HL-60 (cell line): Measurements from ENCODE around the gene KLHL40.

ENCODE experiments used
- GABPA ChIP-seq: IDR thresholded peaks from 2 replicates; pipeline ENCODE4 v1.6.1; 2012; ENCODE audit warnings: low read depth
- POLR2AphosphoS5 ChIP-seq: IDR thresholded peaks from 2 replicates; pipeline ENCODE4 v1.6.1; 2012; ENCODE audit warnings: low read depth
- TF ChIP-seq, protein P1 (sequence below): IDR thresholded peaks from one replicate; pipeline ENCODE4 v1.5.1; 2011; ENCODE audit warnings: low read length, control low read depth, inconsistent platforms; ENCODE audit not compliant: insufficient read depth
- TF ChIP-seq, protein P2 (sequence below): IDR thresholded peaks from 2 replicates; pipeline ENCODE4 v1.6.1; 2012; ENCODE audit warnings: low read depth; ENCODE audit not compliant: insufficient replicate concordance

DNA sequence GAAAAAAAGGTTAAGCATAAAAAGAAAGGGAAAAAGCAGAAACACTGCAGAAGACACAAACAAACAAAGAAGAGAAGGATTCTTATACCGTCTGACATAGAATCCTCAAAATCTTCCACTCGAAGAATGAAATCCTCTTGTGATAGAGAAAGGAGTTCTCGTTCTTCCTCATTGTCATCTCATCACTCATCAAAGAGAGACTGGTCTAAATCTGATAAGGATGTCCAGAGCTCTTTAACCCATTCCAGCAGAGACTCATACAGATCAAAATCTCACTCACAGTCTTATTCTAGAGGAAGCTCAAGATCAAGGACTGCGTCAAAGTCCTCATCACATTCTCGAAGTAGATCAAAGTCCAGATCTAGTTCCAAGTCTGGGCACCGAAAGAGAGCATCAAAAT lies 48.3 kb upstream of the KLHL40 start:
- no peak for TF ChIP-seq POLR2AphosphoS5
- TF ChIP-seq, protein P1, sequence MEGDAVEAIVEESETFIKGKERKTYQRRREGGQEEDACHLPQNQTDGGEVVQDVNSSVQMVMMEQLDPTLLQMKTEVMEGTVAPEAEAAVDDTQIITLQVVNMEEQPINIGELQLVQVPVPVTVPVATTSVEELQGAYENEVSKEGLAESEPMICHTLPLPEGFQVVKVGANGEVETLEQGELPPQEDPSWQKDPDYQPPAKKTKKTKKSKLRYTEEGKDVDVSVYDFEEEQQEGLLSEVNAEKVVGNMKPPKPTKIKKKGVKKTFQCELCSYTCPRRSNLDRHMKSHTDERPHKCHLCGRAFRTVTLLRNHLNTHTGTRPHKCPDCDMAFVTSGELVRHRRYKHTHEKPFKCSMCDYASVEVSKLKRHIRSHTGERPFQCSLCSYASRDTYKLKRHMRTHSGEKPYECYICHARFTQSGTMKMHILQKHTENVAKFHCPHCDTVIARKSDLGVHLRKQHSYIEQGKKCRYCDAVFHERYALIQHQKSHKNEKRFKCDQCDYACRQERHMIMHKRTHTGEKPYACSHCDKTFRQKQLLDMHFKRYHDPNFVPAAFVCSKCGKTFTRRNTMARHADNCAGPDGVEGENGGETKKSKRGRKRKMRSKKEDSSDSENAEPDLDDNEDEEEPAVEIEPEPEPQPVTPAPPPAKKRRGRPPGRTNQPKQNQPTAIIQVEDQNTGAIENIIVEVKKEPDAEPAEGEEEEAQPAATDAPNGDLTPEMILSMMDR: no peak
- TF ChIP-seq, protein P2, sequence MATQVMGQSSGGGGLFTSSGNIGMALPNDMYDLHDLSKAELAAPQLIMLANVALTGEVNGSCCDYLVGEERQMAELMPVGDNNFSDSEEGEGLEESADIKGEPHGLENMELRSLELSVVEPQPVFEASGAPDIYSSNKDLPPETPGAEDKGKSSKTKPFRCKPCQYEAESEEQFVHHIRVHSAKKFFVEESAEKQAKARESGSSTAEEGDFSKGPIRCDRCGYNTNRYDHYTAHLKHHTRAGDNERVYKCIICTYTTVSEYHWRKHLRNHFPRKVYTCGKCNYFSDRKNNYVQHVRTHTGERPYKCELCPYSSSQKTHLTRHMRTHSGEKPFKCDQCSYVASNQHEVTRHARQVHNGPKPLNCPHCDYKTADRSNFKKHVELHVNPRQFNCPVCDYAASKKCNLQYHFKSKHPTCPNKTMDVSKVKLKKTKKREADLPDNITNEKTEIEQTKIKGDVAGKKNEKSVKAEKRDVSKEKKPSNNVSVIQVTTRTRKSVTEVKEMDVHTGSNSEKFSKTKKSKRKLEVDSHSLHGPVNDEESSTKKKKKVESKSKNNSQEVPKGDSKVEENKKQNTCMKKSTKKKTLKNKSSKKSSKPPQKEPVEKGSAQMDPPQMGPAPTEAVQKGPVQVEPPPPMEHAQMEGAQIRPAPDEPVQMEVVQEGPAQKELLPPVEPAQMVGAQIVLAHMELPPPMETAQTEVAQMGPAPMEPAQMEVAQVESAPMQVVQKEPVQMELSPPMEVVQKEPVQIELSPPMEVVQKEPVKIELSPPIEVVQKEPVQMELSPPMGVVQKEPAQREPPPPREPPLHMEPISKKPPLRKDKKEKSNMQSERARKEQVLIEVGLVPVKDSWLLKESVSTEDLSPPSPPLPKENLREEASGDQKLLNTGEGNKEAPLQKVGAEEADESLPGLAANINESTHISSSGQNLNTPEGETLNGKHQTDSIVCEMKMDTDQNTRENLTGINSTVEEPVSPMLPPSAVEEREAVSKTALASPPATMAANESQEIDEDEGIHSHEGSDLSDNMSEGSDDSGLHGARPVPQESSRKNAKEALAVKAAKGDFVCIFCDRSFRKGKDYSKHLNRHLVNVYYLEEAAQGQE: no peak
- no peak for TF ChIP-seq GABPA
